GM19023 (cell line): ENCODE data around the gene PDE11A.
"Not testable (repeated sequence)": the region's sequence is repeated elsewhere in the genome, so short reads cannot be mapped to it uniquely, and the experiment has no call there.

Experiments
- ATAC-seq: cut with Tn5 transposase; IDR thresholded peaks from one replicate; pipeline ENCODE4 v1.9.1; 2021; ENCODE audit warnings: mild to moderate bottlenecking, moderate library complexity; ENCODE audit not compliant: unreplicated experiment

PDE11A gene

DNA sequence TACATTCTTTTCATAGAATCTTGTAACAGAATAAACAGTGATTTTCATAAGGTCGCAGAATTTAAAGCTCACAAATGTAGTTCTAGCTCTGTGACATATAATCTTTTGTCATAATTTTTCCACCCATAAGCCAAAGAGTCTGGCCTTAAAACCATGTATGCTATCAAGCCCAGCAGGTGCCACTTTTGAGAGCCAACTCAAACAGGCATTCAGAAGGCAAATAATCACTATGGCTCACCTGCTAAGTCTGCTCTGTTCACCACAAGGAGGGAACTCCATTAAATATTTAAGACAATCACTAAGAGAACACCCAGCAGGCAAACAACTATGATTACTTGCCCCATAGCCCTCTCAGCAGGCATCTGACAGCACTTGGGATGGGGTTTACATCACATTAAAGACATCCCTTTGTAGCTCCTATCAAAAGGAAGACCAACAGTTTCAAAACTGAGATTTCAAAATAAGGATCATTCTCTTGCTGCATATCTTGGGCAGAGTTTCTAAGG, 241.6 kb downstream of the PDE11A start:
- ATAC-seq: no peak

- no peak for ATAC-seq
Measured at GRCh38 chr2:177828557-177828956, 244.0 kb downstream of the PDE11A start.

DNA sequence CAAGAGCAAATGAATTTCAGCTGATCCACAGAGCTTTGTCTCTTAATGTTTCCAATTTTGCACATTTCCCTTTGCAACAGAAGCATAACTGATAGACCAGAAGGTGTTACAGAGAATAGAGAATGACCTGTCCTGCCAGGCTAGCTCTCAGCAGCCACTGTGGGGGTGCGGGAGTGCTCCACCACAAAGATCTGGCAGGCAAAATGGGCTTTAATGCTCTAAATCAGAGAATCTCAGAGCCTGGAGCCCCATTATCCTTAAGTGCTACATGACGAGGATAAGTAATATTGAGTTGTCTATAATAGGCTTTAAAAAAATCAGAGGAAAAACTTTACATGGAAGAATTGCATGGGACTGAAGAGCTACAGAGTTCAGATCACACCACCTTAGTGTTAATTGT, 245.7 kb downstream of the PDE11A start:
- ATAC-seq: no peak

DNA sequence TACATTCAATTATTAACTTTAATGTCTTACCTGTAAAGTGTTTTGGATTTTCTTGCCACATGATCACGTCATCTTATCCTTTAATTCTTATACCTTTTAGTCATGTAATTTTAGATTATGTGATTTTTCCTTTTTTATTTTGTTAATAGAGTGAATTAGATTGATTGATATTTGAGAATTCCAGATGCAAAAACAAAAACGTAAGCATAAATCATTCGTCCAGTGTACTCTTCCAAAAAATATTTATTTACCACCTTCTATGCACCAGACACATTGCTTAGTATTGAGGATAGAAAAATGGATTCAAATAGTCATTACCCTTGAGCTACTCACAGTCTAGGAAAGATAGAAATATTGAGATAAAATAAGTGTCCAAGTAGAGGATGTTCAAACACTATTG, 249.6 kb downstream of the PDE11A start:
- ATAC-seq: no peak

- no peak for ATAC-seq
Measured at GRCh38 chr2:177818412-177818811, 254.2 kb downstream of the PDE11A start.

DNA sequence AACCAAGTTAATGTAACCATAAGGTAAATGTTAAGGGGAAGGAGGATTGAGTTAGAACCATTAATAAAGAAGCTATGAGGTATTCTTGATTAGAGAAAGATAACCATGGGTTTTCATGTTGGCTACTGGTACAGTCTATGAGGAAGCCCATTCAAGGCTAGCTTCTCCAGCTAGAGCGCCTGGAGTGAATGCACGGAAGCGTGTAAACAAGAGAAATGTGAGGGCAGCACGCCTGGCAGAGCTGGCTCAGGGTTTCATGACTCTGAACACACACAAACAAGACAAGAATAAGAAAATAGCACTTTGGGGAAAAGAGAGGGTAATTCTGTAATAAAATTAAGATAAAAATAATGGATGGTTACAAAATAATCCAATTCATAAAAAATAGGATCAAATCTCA, 255.3 kb downstream of the PDE11A start:
- no peak for ATAC-seq

DNA sequence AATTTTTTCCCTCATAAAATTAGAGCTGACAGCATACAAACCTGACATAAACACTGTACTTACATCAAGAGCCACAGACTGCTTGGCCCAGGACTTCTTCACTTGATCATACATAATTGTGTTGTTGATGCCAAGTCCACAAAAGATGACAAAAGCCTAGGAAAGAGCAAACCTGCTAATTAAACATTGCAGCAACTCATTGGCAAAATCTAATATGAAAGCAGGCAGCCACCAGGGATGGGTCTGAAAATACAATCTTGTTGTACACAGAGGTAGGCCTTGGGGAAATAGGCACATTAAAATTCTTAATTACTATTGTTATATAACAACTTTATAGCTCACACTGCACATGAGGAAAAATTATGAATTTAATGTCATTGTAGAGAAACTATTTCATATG, 255.8 kb downstream of the PDE11A start:
- no peak for ATAC-seq

DNA sequence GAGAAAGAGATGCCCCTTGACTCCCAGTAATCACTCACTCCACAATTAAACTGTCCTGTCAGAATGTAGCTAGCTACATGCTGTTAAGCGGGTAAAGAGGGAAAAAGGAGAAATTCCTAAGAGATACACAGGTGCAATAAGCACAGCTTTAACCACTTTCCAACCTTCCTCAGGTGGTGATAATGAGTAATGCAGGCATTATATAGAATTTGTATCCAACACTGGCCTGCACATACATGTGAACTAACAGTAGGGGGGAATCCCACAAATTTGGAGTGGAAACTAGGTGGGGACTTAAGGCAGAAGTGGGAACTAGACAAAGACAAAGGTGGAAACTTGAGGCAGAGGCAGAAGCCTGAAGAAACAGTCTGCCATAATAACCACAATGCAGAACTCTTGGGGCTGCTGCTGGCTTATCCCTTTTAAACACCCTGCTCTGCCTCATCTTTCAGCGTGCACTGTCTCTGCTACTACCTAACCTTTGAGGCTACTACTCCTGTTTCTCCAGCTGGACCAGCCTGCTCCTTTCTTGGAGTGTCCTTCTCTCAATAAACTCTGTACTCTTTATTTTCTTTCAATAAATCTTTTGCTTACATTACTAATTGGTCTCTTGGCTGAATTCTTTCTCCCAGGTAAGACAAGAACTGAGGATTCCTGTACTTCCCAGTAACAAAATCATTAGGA, 259.7 kb downstream of the PDE11A start:
- ATAC-seq: no peak

DNA sequence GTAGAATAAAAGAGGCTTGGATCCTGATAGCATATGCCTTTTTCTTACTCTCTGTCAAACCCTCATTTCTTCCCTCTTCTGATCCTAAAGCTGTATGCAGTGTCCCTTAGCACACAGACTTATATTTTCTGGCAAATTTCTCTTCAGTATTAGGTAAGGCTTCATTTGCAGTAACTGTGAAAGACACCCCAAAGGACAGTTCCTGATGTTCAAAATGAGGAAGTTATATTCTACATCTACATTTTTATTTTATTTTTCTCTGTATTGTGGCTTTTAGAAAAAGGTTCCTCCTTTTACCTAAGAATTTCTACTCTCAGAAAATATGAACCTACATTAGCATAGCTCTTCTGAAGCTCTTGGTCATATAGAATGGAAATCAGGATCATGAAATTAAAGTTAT, 261.7 kb downstream of the PDE11A start:
- no peak for ATAC-seq

GRCh38 chr2:177808984-177809809, 263.4 kb downstream of the PDE11A start:
- ATAC-seq: no peak

DNA sequence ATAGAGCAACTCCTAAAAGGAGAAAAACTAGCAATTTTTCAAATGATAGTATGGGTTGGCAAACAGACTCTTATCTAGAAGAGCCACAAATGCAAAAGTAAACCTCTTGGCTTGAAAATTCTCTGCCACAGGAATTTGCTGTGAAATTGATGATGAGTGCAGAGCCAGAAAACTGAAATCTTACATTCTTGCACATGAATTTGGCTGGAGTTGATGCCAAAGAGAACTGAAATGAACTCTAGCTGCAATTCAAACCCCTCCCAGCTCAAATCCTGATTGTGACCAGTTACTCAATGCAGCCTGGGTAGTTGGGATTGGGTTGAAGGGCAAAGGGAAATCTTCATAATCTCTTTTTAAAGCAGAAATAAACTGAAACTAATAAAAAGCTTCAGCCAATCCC, 266.6 kb downstream of the PDE11A start:
- ATAC-seq: no peak

DNA sequence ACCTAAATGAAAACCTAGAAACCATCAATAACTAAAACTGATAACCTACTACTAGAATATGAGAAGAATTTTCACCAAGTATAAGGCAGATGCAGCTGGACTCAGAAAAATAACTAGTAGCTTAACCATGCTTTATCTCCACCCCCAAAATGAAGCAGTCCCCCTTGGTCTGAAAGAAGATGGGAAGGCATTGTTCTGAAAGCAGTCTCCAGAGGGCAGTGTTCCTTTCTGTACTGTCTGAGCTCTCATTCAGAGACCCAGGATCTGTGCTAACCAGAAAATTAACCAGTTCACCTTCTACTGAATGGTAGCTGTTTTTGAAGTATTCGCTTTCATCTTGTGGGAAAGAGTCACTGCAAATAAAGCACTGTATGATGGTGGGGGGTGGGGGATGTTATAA, 273.0 kb downstream of the PDE11A start:
- no peak for ATAC-seq

GRCh38 chr2:177797808-177798207, 274.8 kb downstream of the PDE11A start:
- no peak for ATAC-seq

GRCh38 chr2:177796654-177797415, 275.7 kb downstream of the PDE11A start:
- no peak for ATAC-seq

- no peak for ATAC-seq
Measured at GRCh38 chr2:177796011-177796410, 276.6 kb downstream of the PDE11A start.

DNA sequence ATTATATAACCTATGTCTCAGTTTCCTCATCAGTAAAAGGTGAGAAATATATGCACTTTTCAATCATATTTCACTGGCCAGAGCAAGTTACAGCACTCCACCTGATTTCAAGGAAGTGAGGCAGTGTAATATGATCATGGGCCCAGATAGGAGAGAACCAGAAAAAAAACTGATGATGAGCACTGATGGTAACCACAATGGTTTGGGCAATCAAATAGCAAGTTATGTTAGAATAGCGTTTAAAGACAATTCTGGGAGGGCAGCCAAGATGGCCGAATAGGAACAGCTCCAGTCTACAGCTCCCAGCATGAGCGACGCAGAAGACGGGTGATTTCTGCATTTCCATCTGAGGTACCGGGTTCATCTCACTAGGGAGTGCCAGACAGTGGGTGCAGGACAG, 287.4 kb downstream of the PDE11A start:
- not testable (repeated sequence) for ATAC-seq

GRCh38 chr2:177784745-177785067, 287.9 kb downstream of the PDE11A start:
- no peak for ATAC-seq

GRCh38 chr2:177783835-177784744, 288.5 kb downstream of the PDE11A start:
- ATAC-seq: peak; percentile 80

GRCh38 chr2:177783091-177783490, 289.5 kb downstream of the PDE11A start:
- ATAC-seq: no peak

- ATAC-seq: no peak
Measured at GRCh38 chr2:177782613-177783012, 290.0 kb downstream of the PDE11A start.

GRCh38 chr2:177778472-177778871, 294.1 kb downstream of the PDE11A start:
- ATAC-seq: no peak
